Osteocyte (in vitro differentiated cells): ENCODE data around the gene A1CF. TPM values are rescaled to one million over a fixed set of nuclear protein-coding genes. Genes with fewer than 3 reads are reported as not detected.

Experiments used
- DNase-seq: peaks from one replicate; pipeline ENCODE4 v3.0.0; 2021; ENCODE audit warnings: mixed read lengths; ENCODE audit not compliant: unreplicated experiment; ENCODE audit errors: extremely low spot score
- H3K27ac Mint-ChIP-seq: one replicate; pipeline ENCODE4 v1.8.0; 2021; ENCODE audit warnings: mild to moderate bottlenecking, mixed read lengths; ENCODE audit not compliant: unreplicated experiment
- H3K27me3 Mint-ChIP-seq: one replicate; pipeline ENCODE4 v1.8.0; 2021; ENCODE audit warnings: mixed read lengths; ENCODE audit not compliant: unreplicated experiment
- H3K36me3 Mint-ChIP-seq: one replicate; pipeline ENCODE4 v1.8.0; 2021; ENCODE audit warnings: mixed read lengths; ENCODE audit not compliant: unreplicated experiment
- H3K4me1 Mint-ChIP-seq: one replicate; pipeline ENCODE4 v1.8.0; 2021; ENCODE audit warnings: mixed read lengths; ENCODE audit not compliant: unreplicated experiment
- H3K4me3 Mint-ChIP-seq: one replicate; pipeline ENCODE4 v1.8.0; 2021; ENCODE audit warnings: mild to moderate bottlenecking, moderate library complexity, mixed read lengths; ENCODE audit not compliant: unreplicated experiment
- H3K9me3 Mint-ChIP-seq: one replicate; pipeline ENCODE4 v1.8.0; 2021; ENCODE audit warnings: mixed read lengths; ENCODE audit not compliant: unreplicated experiment
- CTCF ChIP-seq: fragments of 200-600 bp; sonication (generic); IDR thresholded peaks from 2 replicates; pipeline ENCODE4 v1.5.0; 2021; ENCODE audit warnings: antibody characterized with exemption, mild to moderate bottlenecking, moderate library complexity
- total RNA-seq: library from RNA; stranded (reverse); gene quantifications from 2 replicates; pipeline ENCODE4 v1.2.1, GENCODE V29; 2021

A1CF gene
- total RNA-seq, 1 donor from 2014 or later = not detected

GRCh38 chr10:50855461-50855860, 30.0 kb downstream of the A1CF start:
- Mint-ChIP-seq H3K9me3 (no peaks in the 10 kb centered on the region), H3K4me1 (peaks cover 8% of the 10 kb centered on the region), H3K4me3 (no peak overlapping the region), H3K27me3 (peaks cover 20% of the 10 kb centered on the region), H3K36me3 (no peaks in the 10 kb centered on the region), H3K27ac (no peak overlapping the region)
- no peak for TF ChIP-seq CTCF
- no peak for DNase-seq

GRCh38 chr10:50855015-50855414, 30.4 kb downstream of the A1CF start:
- no peak overlapping the region for H3K27ac Mint-ChIP-seq
- H3K4me3 Mint-ChIP-seq = no peak overlapping the region
- H3K9me3 Mint-ChIP-seq = no peaks in the 10 kb centered on the region
- H3K27me3 Mint-ChIP-seq = peaks cover 16% of the 10 kb centered on the region
- H3K4me1 Mint-ChIP-seq = peaks cover 10% of the 10 kb centered on the region
- DNase-seq = no peak
- no peak for TF ChIP-seq CTCF
- H3K36me3 Mint-ChIP-seq = no peaks in the 10 kb centered on the region

- Mint-ChIP-seq H3K9me3 (no peaks in the 10 kb centered on the region), H3K27ac (no peak overlapping the region), H3K4me1 (peaks cover 15% of the 10 kb centered on the region), H3K27me3 (peaks cover 7% of the 10 kb centered on the region), H3K4me3 (no peak overlapping the region), H3K36me3 (no peaks in the 10 kb centered on the region)
- TF ChIP-seq CTCF = no peak
- DNase-seq = no peak
Observed at GRCh38 chr10:50853557-50853956, 31.9 kb downstream of the A1CF start.

- no peak for DNase-seq
- Mint-ChIP-seq H3K9me3 (no peaks in the 10 kb centered on the region), H3K27ac (no peak overlapping the region), H3K27me3 (no peaks in the 10 kb centered on the region), H3K4me1 (peaks cover 20% of the 10 kb centered on the region), H3K36me3 (no peaks in the 10 kb centered on the region), H3K4me3 (no peak overlapping the region)
- no peak for TF ChIP-seq CTCF
Observed at GRCh38 chr10:50851884-50852671, 33.3 kb downstream of the A1CF start.

- Mint-ChIP-seq H3K9me3 (no peaks in the 10 kb centered on the region), H3K27ac (no peak overlapping the region), H3K27me3 (no peaks in the 10 kb centered on the region), H3K36me3 (no peaks in the 10 kb centered on the region), H3K4me3 (no peak overlapping the region), H3K4me1 (peaks cover 29% of the 10 kb centered on the region)
- no peak for TF ChIP-seq CTCF
- DNase-seq = no peak
Observed at GRCh38 chr10:50850578-50851230, 34.7 kb downstream of the A1CF start.
